SK-N-SH treated with all-trans-retinoic acid at 6 μM for 48 hours (cell line): ENCODE data around the gene VOPP1.

Experiments
- ATAC-seq: fragments of 200-7000 bp; cut with Tn5 transposase; 3 replicates; pipeline ENCODE4 v1.9.1; 2020; ENCODE audit warnings: mild to moderate bottlenecking, moderate library complexity
- ARNTL ChIP-seq: fragments of 450-650 bp; formaldehyde crosslinking; IDR thresholded peaks from 2 replicates; pipeline ENCODE4 v1.5.0; 2020; ENCODE audit warnings: low read depth, mild to moderate bottlenecking, moderate library complexity, borderline replicate concordance
- CSDC2 ChIP-seq: fragments of 250-450 bp; sonication (Bioruptor Pico); IDR thresholded peaks from 2 replicates; pipeline ENCODE4 v1.5.0; 2020; ENCODE audit warnings: mild to moderate bottlenecking, moderate library complexity
- ESRRG ChIP-seq: fragments of 250-450 bp; sonication (Bioruptor Pico); IDR thresholded peaks from 2 replicates; pipeline ENCODE4 v1.6.1; 2021; ENCODE audit warnings: mild to moderate bottlenecking
- GLIS3 ChIP-seq: fragments of 250-450 bp; sonication (Bioruptor Pico); IDR thresholded peaks from 2 replicates; pipeline ENCODE4 v1.5.0; 2020; ENCODE audit warnings: mild to moderate bottlenecking, moderate library complexity
- ISL1 ChIP-seq: fragments of 250-450 bp; sonication (Bioruptor Pico); IDR thresholded peaks from 2 replicates; pipeline ENCODE4 v2.1.2; 2022; ENCODE audit warnings: mild to moderate bottlenecking, moderate library complexity
- OSR1 ChIP-seq: fragments of 250-450 bp; sonication (Bioruptor Pico); IDR thresholded peaks from 2 replicates; pipeline ENCODE4 v1.8.0; 2022; ENCODE audit warnings: moderate library complexity, mild to moderate bottlenecking, inconsistent platforms
- PPARA ChIP-seq: fragments of 250-450 bp; sonication (Bioruptor Pico); IDR thresholded peaks from 2 replicates; pipeline ENCODE4 v1.5.0; 2020; ENCODE audit warnings: mild to moderate bottlenecking, borderline replicate concordance
- RARB ChIP-seq: fragments of 250-450 bp; sonication (Bioruptor Pico); IDR thresholded peaks from 2 replicates; pipeline ENCODE4 v1.8.0; 2021; ENCODE audit warnings: mild to moderate bottlenecking, moderate library complexity
- SNAI2 ChIP-seq: fragments of 250-450 bp; sonication (Bioruptor Pico); IDR thresholded peaks from 2 replicates; pipeline ENCODE4 v1.5.0; 2020; ENCODE audit warnings: mild to moderate bottlenecking, moderate library complexity
- TCF4 ChIP-seq: fragments of 250-450 bp; sonication (Bioruptor Pico); IDR thresholded peaks from 2 replicates; pipeline ENCODE4 v1.8.0; 2021; ENCODE audit warnings: mild to moderate bottlenecking, moderate library complexity, borderline replicate concordance
- TOX ChIP-seq: fragments of 250-450 bp; sonication (Bioruptor Pico); IDR thresholded peaks from 2 replicates; pipeline ENCODE4 v1.8.0; 2021; ENCODE audit warnings: mild to moderate bottlenecking, moderate library complexity, borderline replicate concordance
- ZC3H10 ChIP-seq: fragments of 250-450 bp; sonication (Bioruptor Pico); IDR thresholded peaks from 2 replicates; pipeline ENCODE4 v1.5.1; 2021; ENCODE audit warnings: mild to moderate bottlenecking, moderate library complexity
- ZFP3 ChIP-seq: fragments of 250-450 bp; sonication (Bioruptor Pico); IDR thresholded peaks from 2 replicates; pipeline ENCODE4 v1.5.0; 2020; ENCODE audit warnings: mild to moderate bottlenecking, moderate library complexity
- ZFP30 ChIP-seq: fragments of 450-650 bp; formaldehyde crosslinking; IDR thresholded peaks from 2 replicates; pipeline ENCODE4 v1.5.0; 2022; ENCODE audit warnings: mild to moderate bottlenecking, moderate library complexity
- ZNF565 ChIP-seq: fragments of 450-650 bp; formaldehyde crosslinking; conservative IDR thresholded peaks from 2 replicates; pipeline ENCODE4 v1.5.0; 2020; ENCODE audit warnings: low read depth, mild to moderate bottlenecking, moderate library complexity
- ZNF70 ChIP-seq: fragments of 450-650 bp; formaldehyde crosslinking; IDR thresholded peaks from 2 replicates; pipeline ENCODE4 v1.5.0; 2020; ENCODE audit warnings: mild to moderate bottlenecking, moderate library complexity
- ZNF8 ChIP-seq: fragments of 450-650 bp; formaldehyde crosslinking; IDR thresholded peaks from 2 replicates; pipeline ENCODE4 v1.5.0; 2020; ENCODE audit warnings: mild to moderate bottlenecking, moderate library complexity
- TF ChIP-seq, protein P1 (sequence below): fragments of 250-450 bp; sonication (Bioruptor Pico); IDR thresholded peaks from 2 replicates; pipeline ENCODE4 v1.5.1; 2021; ENCODE audit warnings: mild to moderate bottlenecking, moderate library complexity
- TF ChIP-seq, protein P2 (sequence below): fragments of 250-450 bp; sonication (Bioruptor Pico); IDR thresholded peaks from 2 replicates; pipeline ENCODE4 v1.8.0; 2020; ENCODE audit warnings: mild to moderate bottlenecking, moderate library complexity, borderline replicate concordance
- TF ChIP-seq, protein P3 (sequence below): fragments of 250-450 bp; sonication (Bioruptor Pico); IDR thresholded peaks from 2 replicates; pipeline ENCODE4 v1.8.0; 2021; ENCODE audit warnings: low read depth, mild to moderate bottlenecking, moderate library complexity, borderline replicate concordance
- TF ChIP-seq, protein P4 (sequence below): fragments of 250-450 bp; sonication (Bioruptor Pico); IDR thresholded peaks from 2 replicates; pipeline ENCODE4 v1.5.0; 2020; ENCODE audit warnings: mild to moderate bottlenecking, moderate library complexity
- TF ChIP-seq, protein P5 (sequence below): fragments of 250-450 bp; sonication (Bioruptor Pico); IDR thresholded peaks from 2 replicates; pipeline ENCODE4 v1.5.1; 2020; ENCODE audit warnings: low read depth, mild to moderate bottlenecking, moderate library complexity

Gene VOPP1

DNA sequence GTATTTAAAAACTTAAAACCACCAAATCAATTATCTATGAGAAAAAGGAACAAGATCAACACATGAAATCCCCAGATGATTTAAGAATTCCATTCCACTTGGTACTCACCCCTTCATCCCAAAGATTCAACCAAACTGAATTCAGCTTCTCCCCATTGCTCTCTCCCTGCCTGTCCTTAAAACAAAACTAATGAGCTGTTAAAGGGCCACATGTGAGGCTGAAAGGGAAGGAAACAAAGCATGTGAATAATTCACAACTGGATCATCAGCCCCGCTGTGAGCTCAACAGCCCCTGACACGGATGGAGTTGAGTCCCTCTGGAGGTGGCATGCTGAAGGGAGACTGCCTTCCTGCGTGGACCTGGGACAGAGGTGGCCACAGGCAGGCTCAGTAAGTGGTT, 32.9 kb downstream of the VOPP1 start:
- TF ChIP-seq ISL1: no peak
- no peak for TF ChIP-seq GLIS3 (CRISPR knock-in tag)
- TF ChIP-seq ZNF70 (CRISPR knock-in tag): no peak
- TF ChIP-seq CSDC2: no peak
- TF ChIP-seq, protein P1, sequence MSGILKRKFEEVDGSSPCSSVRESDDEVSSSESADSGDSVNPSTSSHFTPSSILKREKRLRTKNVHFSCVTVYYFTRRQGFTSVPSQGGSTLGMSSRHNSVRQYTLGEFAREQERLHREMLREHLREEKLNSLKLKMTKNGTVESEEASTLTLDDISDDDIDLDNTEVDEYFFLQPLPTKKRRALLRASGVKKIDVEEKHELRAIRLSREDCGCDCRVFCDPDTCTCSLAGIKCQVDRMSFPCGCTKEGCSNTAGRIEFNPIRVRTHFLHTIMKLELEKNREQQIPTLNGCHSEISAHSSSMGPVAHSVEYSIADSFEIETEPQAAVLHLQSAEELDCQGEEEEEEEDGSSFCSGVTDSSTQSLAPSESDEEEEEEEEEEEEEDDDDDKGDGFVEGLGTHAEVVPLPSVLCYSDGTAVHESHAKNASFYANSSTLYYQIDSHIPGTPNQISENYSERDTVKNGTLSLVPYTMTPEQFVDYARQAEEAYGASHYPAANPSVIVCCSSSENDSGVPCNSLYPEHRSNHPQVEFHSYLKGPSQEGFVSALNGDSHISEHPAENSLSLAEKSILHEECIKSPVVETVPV (CRISPR knock-in tag): no peak
- TF ChIP-seq TCF4: no peak
- TF ChIP-seq, protein P2, sequence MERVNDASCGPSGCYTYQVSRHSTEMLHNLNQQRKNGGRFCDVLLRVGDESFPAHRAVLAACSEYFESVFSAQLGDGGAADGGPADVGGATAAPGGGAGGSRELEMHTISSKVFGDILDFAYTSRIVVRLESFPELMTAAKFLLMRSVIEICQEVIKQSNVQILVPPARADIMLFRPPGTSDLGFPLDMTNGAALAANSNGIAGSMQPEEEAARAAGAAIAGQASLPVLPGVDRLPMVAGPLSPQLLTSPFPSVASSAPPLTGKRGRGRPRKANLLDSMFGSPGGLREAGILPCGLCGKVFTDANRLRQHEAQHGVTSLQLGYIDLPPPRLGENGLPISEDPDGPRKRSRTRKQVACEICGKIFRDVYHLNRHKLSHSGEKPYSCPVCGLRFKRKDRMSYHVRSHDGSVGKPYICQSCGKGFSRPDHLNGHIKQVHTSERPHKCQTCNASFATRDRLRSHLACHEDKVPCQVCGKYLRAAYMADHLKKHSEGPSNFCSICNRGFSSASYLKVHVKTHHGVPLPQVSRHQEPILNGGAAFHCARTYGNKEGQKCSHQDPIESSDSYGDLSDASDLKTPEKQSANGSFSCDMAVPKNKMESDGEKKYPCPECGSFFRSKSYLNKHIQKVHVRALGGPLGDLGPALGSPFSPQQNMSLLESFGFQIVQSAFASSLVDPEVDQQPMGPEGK: no peak
- TF ChIP-seq ZC3H10: no peak
- no peak for TF ChIP-seq SNAI2 (CRISPR knock-in tag)
- TF ChIP-seq RARB (CRISPR knock-in tag): no peak
- TF ChIP-seq, protein P3, sequence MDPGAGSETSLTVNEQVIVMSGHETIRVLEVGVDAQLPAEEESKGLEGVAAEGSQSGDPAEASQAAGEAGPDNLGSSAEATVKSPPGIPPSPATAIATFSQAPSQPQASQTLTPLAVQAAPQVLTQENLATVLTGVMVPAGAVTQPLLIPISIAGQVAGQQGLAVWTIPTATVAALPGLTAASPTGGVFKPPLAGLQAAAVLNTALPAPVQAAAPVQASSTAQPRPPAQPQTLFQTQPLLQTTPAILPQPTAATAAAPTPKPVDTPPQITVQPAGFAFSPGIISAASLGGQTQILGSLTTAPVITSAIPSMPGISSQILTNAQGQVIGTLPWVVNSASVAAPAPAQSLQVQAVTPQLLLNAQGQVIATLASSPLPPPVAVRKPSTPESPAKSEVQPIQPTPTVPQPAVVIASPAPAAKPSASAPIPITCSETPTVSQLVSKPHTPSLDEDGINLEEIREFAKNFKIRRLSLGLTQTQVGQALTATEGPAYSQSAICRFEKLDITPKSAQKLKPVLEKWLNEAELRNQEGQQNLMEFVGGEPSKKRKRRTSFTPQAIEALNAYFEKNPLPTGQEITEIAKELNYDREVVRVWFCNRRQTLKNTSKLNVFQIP (CRISPR knock-in tag): no peak
- no peak for TF ChIP-seq ZNF565 (CRISPR knock-in tag)
- TF ChIP-seq, all 23 proteins: peak for 0
- ATAC-seq: no peak

DNA sequence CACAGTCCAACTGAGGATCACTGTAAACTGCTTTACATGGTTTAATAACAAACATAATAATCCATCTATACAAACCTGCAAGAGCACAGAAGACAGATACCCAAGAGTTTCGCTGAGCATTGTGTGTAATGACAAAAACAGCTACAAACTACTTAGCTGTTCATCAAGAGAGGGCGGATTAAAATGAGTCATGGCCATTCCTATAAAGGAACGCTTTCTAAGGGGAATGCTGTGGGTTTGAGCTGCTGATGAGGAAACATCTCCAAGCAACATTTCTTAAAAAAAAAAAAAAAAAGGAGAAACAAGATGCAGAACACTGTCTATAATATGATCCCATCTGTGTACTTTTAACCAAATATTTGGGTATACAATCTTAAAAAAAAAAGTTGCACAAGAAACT, 33.8 kb downstream of the VOPP1 start:
- TF ChIP-seq ZNF8 (CRISPR knock-in tag) (no peak), TCF4 (no peak), ZC3H10 (no peak), CSDC2 (no peak), ISL1 (no peak), ZFP3 (no peak), PPARA (no peak), OSR1 (CRISPR knock-in tag) (no peak), ZFP30 (CRISPR knock-in tag) (no peak), ZNF565 (CRISPR knock-in tag) (no peak), ESRRG (CRISPR knock-in tag) (no peak), ARNTL (CRISPR knock-in tag) (no peak), RARB (CRISPR knock-in tag) (no peak), GLIS3 (CRISPR knock-in tag) (no peak), TOX (CRISPR knock-in tag) (no peak), ZNF70 (CRISPR knock-in tag) (no peak)
- TF ChIP-seq, protein P4, sequence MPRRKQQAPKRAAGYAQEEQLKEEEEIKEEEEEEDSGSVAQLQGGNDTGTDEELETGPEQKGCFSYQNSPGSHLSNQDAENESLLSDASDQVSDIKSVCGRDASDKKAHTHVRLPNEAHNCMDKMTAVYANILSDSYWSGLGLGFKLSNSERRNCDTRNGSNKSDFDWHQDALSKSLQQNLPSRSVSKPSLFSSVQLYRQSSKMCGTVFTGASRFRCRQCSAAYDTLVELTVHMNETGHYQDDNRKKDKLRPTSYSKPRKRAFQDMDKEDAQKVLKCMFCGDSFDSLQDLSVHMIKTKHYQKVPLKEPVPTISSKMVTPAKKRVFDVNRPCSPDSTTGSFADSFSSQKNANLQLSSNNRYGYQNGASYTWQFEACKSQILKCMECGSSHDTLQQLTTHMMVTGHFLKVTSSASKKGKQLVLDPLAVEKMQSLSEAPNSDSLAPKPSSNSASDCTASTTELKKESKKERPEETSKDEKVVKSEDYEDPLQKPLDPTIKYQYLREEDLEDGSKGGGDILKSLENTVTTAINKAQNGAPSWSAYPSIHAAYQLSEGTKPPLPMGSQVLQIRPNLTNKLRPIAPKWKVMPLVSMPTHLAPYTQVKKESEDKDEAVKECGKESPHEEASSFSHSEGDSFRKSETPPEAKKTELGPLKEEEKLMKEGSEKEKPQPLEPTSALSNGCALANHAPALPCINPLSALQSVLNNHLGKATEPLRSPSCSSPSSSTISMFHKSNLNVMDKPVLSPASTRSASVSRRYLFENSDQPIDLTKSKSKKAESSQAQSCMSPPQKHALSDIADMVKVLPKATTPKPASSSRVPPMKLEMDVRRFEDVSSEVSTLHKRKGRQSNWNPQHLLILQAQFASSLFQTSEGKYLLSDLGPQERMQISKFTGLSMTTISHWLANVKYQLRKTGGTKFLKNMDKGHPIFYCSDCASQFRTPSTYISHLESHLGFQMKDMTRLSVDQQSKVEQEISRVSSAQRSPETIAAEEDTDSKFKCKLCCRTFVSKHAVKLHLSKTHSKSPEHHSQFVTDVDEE (CRISPR knock-in tag): no peak
- TF ChIP-seq, protein P1 (CRISPR knock-in tag): no peak
- TF ChIP-seq, protein P5, sequence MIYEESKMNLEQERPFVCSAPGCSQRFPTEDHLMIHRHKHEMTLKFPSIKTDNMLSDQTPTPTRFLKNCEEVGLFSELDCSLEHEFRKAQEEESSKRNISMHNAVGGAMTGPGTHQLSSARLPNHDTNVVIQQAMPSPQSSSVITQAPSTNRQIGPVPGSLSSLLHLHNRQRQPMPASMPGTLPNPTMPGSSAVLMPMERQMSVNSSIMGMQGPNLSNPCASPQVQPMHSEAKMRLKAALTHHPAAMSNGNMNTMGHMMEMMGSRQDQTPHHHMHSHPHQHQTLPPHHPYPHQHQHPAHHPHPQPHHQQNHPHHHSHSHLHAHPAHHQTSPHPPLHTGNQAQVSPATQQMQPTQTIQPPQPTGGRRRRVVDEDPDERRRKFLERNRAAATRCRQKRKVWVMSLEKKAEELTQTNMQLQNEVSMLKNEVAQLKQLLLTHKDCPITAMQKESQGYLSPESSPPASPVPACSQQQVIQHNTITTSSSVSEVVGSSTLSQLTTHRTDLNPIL (CRISPR knock-in tag): no peak
- TF ChIP-seq, all 23 proteins: peak for 0
- ATAC-seq: peak; percentile 86
